Left lung (tissue), 10 donors: ENCODE data around the gene FOXRED1. TPM values are rescaled to one million over a fixed set of nuclear protein-coding genes. Genes with fewer than 3 reads are reported as not detected.
A peak's percentile ranks its signal among the peaks of the same experiment; 100 is the strongest.

Experiments
- ATAC-seq: fragments of 200-7000 bp; cut with Tn5 transposase; one replicate; pipeline ENCODE4 v1.9.1; 2020; ENCODE audit warnings: moderate library complexity
- DNase-seq, 4 donors: peaks; one replicate each; pipeline ENCODE4 v3.0.0-alpha.2; 2013 to 2020
- H3K27ac ChIP-seq, 2 donors: fragments of 200-600 bp; sonication (generic) in 1 of 2; one replicate each; pipeline versions ENCODE4 v1.5.0 to v1.8.0; 2020 to 2021
- H3K27me3 ChIP-seq, 2 donors: fragments of 200-600 bp; sonication (generic) in 1 of 2; one replicate each; pipeline versions ENCODE4 v1.5.0 to v1.8.0; 2020 to 2021
- H3K36me3 ChIP-seq, 2 donors: fragments of 200-600 bp; sonication (generic) in 1 of 2; one replicate each; pipeline versions ENCODE4 v1.5.0 to v1.8.0; 2020 to 2021
- H3K4me1 ChIP-seq, 2 donors: fragments of 200-600 bp; one replicate each; pipeline ENCODE4 v1.8.0; 2021
- H3K4me3 ChIP-seq, 2 donors: fragments of 200-600 bp; sonication (generic) in 1 of 2; one replicate each; pipeline versions ENCODE4 v1.5.0 to v1.8.0; 2020 to 2021; ENCODE audit warnings: mild to moderate bottlenecking in 1 of 2
- H3K9me3 ChIP-seq, 2 donors: fragments of 200-600 bp; sonication (generic) in 1 of 2; one replicate each; pipeline versions ENCODE4 v1.5.0 to v1.8.0; 2020 to 2021
- intact Hi-C, 2 donors: fragments of 100-400 bp; cut with DNase I; formaldehyde crosslinking; loops; one replicate each; pipeline versions ENCODE4 v1.11.2 to v1.14.2; 2022
- polyA plus RNA-seq, 6 donors: library from polyadenylated mRNA; unstranded; fragments of 120-200 nt; gene quantifications; one replicate each; pipeline ENCODE4 v1.2.1, GENCODE V29; 2013; ENCODE audit not compliant: insufficient read length in 6 of 6
- total RNA-seq, 2 donors: library from RNA; stranded (reverse); fragmentation: NEBNext Ultra II Directional; extraction: Animal tissue kit (Norgen Biotek cat#: 25700); gene quantifications; one replicate each; pipeline ENCODE4 v1.2.1, GENCODE V29; 2021
- TF ChIP-seq, protein P1 (sequence below), 2 donors: fragments of 200-600 bp; sonication (generic) in 1 of 2; IDR thresholded peaks; one replicate each; pipeline versions ENCODE4 v1.5.0 to v1.8.0; 2021; ENCODE audit warnings: antibody characterized with exemption in 2 of 2
- donor health status: DM: no; HTN: yes; CAD: no.
- donor health status: DM: no; HTN: no; CAD: no.

The FOXRED1 gene
- total and polyA plus RNA-seq, 8 donors: 19.6 to 59.7 (median 45.5) TPM

DNA sequence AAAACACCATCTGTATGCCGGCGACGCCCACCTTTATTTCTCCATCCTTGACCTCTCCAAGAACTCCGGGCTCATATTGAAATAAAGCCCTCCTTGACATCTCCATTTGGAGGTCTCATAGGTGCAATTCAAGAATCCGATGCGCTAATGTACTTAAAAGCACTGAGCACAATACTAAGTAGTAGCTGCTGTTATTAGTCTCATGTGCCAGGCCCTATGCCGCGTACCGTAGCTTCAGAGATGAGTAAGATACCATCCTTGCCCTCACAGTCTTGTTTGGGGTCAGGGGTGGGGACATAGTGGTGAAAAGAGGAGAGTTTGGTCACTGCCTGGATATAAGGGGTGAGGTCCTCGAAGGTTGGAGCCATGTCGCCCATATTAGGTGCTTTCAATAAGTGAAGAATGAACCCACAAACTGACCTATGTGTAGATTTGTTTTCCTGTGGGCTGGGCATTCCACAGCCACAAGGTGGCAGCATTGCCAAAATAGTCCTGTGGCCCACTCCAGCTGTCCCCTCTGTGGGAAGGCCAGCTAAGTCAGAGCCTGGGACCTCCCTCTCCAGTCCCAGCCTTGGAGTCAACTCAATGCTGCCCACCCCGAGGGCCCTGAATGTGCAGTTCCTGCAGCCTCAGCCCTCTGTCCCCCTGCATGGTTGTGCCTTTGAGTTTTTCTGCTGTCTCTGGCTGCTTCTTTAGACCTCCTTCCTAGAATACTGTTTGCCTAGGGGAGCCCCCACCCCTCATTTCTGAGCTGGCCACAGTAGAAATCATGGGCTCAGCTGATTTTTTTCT, 41.4 kb downstream of the FOXRED1 start:
- DNase-seq: peak; percentile 73 to 89 (median 80)
- Histone ChIP-seq H3K27ac (peak overlapping the region in 1 of 2 donors; percentile 76), H3K4me1 (peaks cover 0 to 47% of the 10 kb centered on the region in 2 donors), H3K36me3 (peaks cover 0 to 4% of the 10 kb centered on the region in 2 donors), H3K4me3 (no peak overlapping the region), H3K9me3 (no peaks in the 10 kb centered on the region), H3K27me3 (no peaks in the 10 kb centered on the region)
- TF ChIP-seq, protein P1, sequence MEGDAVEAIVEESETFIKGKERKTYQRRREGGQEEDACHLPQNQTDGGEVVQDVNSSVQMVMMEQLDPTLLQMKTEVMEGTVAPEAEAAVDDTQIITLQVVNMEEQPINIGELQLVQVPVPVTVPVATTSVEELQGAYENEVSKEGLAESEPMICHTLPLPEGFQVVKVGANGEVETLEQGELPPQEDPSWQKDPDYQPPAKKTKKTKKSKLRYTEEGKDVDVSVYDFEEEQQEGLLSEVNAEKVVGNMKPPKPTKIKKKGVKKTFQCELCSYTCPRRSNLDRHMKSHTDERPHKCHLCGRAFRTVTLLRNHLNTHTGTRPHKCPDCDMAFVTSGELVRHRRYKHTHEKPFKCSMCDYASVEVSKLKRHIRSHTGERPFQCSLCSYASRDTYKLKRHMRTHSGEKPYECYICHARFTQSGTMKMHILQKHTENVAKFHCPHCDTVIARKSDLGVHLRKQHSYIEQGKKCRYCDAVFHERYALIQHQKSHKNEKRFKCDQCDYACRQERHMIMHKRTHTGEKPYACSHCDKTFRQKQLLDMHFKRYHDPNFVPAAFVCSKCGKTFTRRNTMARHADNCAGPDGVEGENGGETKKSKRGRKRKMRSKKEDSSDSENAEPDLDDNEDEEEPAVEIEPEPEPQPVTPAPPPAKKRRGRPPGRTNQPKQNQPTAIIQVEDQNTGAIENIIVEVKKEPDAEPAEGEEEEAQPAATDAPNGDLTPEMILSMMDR (IDR thresholded peaks at IDR 0.05): peak; percentile 83 to 84
- intact Hi-C loops: loop anchor here in 1 of 2 donors (5.0 to 10.0 kb wide), 2 partner anchors 124 to 172 kb away; no protein-coding TSS in a partner anchor
- ATAC-seq: peak; percentile 96

DNA sequence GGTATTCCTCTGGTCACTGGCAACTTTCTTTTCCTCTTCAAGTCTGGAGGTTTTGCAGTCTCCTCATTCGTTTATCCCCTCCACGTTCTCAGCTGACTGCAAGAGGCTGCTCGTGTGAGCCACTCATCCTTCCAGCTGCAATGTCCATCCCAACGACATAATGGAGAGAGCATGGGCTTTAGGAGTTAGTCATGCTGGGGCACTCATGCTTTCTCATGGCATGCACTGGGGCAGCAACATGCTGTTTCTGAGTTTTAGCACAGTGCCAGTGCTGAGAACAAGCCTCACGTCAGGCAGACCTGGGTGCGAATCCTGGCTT, 42.0 kb downstream of the FOXRED1 start:
- no peaks in the 10 kb centered on the region for H3K9me3 ChIP-seq
- TF ChIP-seq, protein P1 (IDR thresholded peaks at IDR 0.05): no peak
- peaks cover 0 to 4% of the 10 kb centered on the region in 2 donors for H3K36me3 ChIP-seq
- DNase-seq (no peak), ATAC-seq (peak; percentile 6)
- no peak overlapping the region for H3K4me3 ChIP-seq
- peaks cover 0 to 49% of the 10 kb centered on the region in 2 donors for H3K4me1 ChIP-seq
- intact Hi-C loops: loop anchor here in 1 of 2 donors (5.0 to 10.0 kb wide), 2 partner anchors 124 to 171 kb away; no protein-coding TSS in a partner anchor
- H3K27ac ChIP-seq: peak overlapping the region in 1 of 2 donors; percentile 76
- no peaks in the 10 kb centered on the region for H3K27me3 ChIP-seq

DNA sequence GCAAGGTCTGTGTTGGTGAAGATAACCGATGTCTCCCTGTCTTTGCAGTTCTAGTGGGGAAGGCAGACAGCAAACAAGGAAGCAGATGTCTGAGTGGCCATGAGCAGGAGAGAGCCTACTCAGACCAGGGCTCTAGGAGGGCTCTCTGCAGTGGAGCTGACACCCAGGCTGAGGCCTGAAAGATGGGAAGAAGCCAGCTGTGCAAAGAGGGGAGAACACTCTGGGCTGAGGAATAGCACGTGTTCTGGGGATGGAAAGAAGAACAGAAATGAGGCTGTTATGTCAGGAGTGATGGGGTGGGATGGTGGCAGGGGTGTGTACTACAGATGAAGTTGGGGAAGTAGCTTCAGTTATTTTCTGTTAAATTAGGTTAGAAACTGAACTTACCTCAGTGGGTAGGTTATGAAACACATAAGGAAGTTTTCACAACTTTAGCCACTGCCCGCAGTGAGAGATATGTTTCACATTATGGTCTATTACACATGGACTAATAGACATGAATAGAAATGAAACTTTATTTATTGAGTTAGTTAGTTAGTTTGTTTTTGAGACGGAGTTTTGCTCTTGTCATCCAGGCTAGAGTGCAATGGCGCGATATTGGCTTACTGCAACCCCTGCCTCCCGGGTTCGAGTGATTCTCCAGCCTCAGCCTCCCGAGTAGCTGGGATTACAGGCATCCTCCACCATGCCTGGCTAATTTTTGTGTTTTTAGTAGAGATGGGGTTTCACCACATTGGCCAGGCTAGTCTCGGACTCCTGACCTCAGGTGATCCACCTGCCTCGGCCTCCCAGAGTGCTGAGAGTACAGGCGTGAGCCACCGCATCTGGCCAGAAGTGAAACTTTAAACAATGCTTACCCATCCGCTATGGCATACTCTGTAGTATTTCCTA, 42.7 kb downstream of the FOXRED1 start:
- peak; percentile 27 for ATAC-seq

DNA sequence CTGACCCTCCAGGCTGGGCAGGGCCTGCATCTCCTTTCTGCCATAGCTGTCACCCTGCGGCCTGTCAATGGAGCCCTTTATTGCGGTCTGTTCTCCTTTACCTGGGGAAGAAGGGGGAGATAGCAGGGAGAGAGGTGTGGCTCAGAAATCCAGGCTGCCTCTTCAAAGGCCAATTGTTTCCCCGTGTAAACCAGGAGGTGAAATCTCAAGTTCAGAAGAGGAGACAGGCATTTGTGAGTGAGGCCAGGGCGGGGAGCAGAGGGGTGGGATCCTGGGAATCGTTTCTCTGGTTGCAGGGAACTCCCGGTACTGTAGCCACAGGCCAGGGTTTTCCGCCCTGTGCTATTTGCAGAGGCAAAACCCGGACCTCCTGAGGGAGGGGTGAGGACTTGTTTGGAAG, 44.0 kb downstream of the FOXRED1 start:
- peaks cover 0 to 4% of the 10 kb centered on the region in 2 donors for H3K36me3 ChIP-seq
- H3K9me3 ChIP-seq: no peaks in the 10 kb centered on the region
- TF ChIP-seq, protein P1 (IDR thresholded peaks at IDR 0.05): no peak
- intact Hi-C loops: loop anchor here in 1 of 2 donors (5.0 to 10.0 kb wide), 2 partner anchors 122 to 169 kb away; no protein-coding TSS in a partner anchor
- peak overlapping the region in 1 of 2 donors; percentile 76 for H3K27ac ChIP-seq
- H3K4me1 ChIP-seq: peaks cover 5 to 61% of the 10 kb centered on the region in 2 donors
- DNase-seq (no peak), ATAC-seq (no peak)
- H3K4me3 ChIP-seq: no peak overlapping the region
- H3K27me3 ChIP-seq: no peaks in the 10 kb centered on the region

More for the DNA sequence above, 42.7 kb downstream of the FOXRED1 start:
- peaks cover 0 to 4% of the 10 kb centered on the region in 2 donors for H3K36me3 ChIP-seq
- H3K27me3 ChIP-seq: no peaks in the 10 kb centered on the region
- TF ChIP-seq, protein P1 (IDR thresholded peaks at IDR 0.05): peak in 1 of 2 donors; percentile 13
- peak overlapping the region; percentile 28 to 76 for H3K27ac ChIP-seq
- H3K4me1 ChIP-seq: peaks cover 0 to 52% of the 10 kb centered on the region in 2 donors
- DNase-seq: no peak
- H3K4me3 ChIP-seq: no peak overlapping the region
- no peaks in the 10 kb centered on the region for H3K9me3 ChIP-seq
- intact Hi-C loops: loop anchor here in 1 of 2 donors (5.0 to 10.0 kb wide), 2 partner anchors 123 to 171 kb away; no protein-coding TSS in a partner anchor
